IMR-90 (cell line): ENCODE data around the gene GDPD5. TPM values are rescaled to one million over a fixed set of nuclear protein-coding genes. Genes with fewer than 3 reads are reported as not detected.

Source experiments
- ATAC-seq: fragments of 200-7000 bp; cut with Tn5 transposase; 2 replicates; pipeline ENCODE4 v1.9.1; 2020; ENCODE audit warnings: low read depth, mild to moderate bottlenecking, moderate library complexity
- BruUV-seq: library from RNA; stranded (reverse); fragments of 400-500 nt; replicated peaks from 2 replicates; lab custom pipeline; 2021; lab: Mats Ljungman, UMichigan
- CTCF ChIA-PET: fragments of 300-600 bp; formaldehyde crosslinking; extraction: SDS; loops from one replicate; lab custom pipeline; 2021; ENCODE audit warnings: antibody characterized with exemption; lab: Yijun Ruan, JAX
- POLR2A ChIA-PET: fragments of 300-600 bp; sonication (Branson Sonifier 250); formaldehyde crosslinking; loops from one replicate; lab custom pipeline; 2022; ENCODE audit warnings: antibody characterized with exemption; ENCODE audit not compliant: unreplicated experiment; lab: Charles Lee
- DNase-seq: peaks from one replicate; pipeline ENCODE4 v3.0.0; 2013
- H2AFZ ChIP-seq: replicated peaks from 2 replicates; pipeline ENCODE3; 2013; ENCODE audit warnings: low read length, mild to moderate bottlenecking; ENCODE audit not compliant: poor library complexity
- H2AK5ac ChIP-seq: 2 replicates; pipeline ENCODE4 v1.6.1; 2013; ENCODE audit warnings: low read depth, low read length, inconsistent platforms
- H2AK9ac ChIP-seq: replicated peaks from 2 replicates; pipeline ENCODE3; 2013; ENCODE audit warnings: mild to moderate bottlenecking, low read depth, low read length, moderate library complexity; ENCODE audit not compliant: poor library complexity
- H2BK120ac ChIP-seq: 2 replicates; pipeline ENCODE4 v1.6.1; 2013; ENCODE audit warnings: low read depth, low read length, inconsistent platforms
- H2BK15ac ChIP-seq: 3 replicates; pipeline ENCODE4 v1.6.1; 2013; ENCODE audit warnings: low read depth, low read length, inconsistent platforms
- H2BK20ac ChIP-seq: 2 replicates; pipeline ENCODE4 v1.6.1; 2013; ENCODE audit warnings: low read depth, mild to moderate bottlenecking, inconsistent platforms, low read length, moderate library complexity
- H2BK5ac ChIP-seq: 2 replicates; pipeline ENCODE4 v1.6.1; 2013; ENCODE audit warnings: mild to moderate bottlenecking, low read depth, low read length, inconsistent platforms; ENCODE audit not compliant: poor library complexity, severe bottlenecking
- H3K14ac ChIP-seq: replicated peaks from 2 replicates; pipeline ENCODE4 v1.6.1; 2013; ENCODE audit warnings: low read depth, low read length, inconsistent platforms
- H3K18ac ChIP-seq: 2 replicates; pipeline ENCODE4 v1.6.1; 2013; ENCODE audit warnings: low read depth, low read length, control low read depth
- H3K23ac ChIP-seq: 2 replicates; pipeline ENCODE4 v1.6.1; 2013; ENCODE audit warnings: low read depth, low read length, inconsistent platforms
- H3K27ac ChIP-seq: 2 replicates; pipeline ENCODE4 v1.5.1; 2013; ENCODE audit warnings: mild to moderate bottlenecking, control low read depth, low read length; ENCODE audit not compliant: insufficient read depth
- H3K27me3 ChIP-seq: 2 replicates; pipeline ENCODE4 v1.6.1; 2013; ENCODE audit warnings: low read length; ENCODE audit not compliant: control insufficient read depth, insufficient read depth
- H3K36me3 ChIP-seq: 2 replicates; pipeline ENCODE4 v1.6.1; 2013; ENCODE audit warnings: low read length, mixed read lengths; ENCODE audit not compliant: control insufficient read depth, insufficient read depth
- H3K4ac ChIP-seq: 2 replicates; pipeline ENCODE4 v1.6.1; 2013; ENCODE audit warnings: low read depth, low read length, inconsistent platforms
- H3K4me1 ChIP-seq: 2 replicates; pipeline ENCODE4 v1.6.1; 2013; ENCODE audit warnings: low read length, mixed read lengths; ENCODE audit not compliant: control insufficient read depth, insufficient read depth
- H3K4me2 ChIP-seq: 2 replicates; pipeline ENCODE4 v1.6.1; 2013; ENCODE audit warnings: low read depth, mild to moderate bottlenecking, control low read depth, low read length, moderate library complexity
- H3K4me3 ChIP-seq: 2 replicates; pipeline ENCODE4 v1.5.1; 2013; ENCODE audit warnings: low read depth, mild to moderate bottlenecking, control low read depth, low read length, moderate library complexity; ENCODE audit not compliant: insufficient read depth
- H3K56ac ChIP-seq: 2 replicates; pipeline ENCODE4 v1.6.1; 2013; ENCODE audit warnings: low read length, inconsistent platforms; ENCODE audit not compliant: insufficient read depth; ENCODE audit errors: extremely low read depth
- H3K79me1 ChIP-seq, 2 experiments: 2 replicates each; pipeline ENCODE4 v1.6.1; 2013; ENCODE audit warnings: low read length in 2 of 2, inconsistent platforms in 1 of 2, low read depth in 1 of 2
- H3K9ac ChIP-seq: 2 replicates; pipeline ENCODE4 v1.6.1; 2013; ENCODE audit warnings: low read depth, low read length, control low read depth
- H3K9me1 ChIP-seq: 2 replicates; pipeline ENCODE4 v1.6.1; 2013; ENCODE audit warnings: low read length, inconsistent platforms; ENCODE audit not compliant: insufficient read depth
- H3K9me3 ChIP-seq: 2 replicates; pipeline ENCODE4 v1.6.1; 2013; ENCODE audit warnings: low read length; ENCODE audit not compliant: control insufficient read depth, insufficient read depth
- H4K20me1 ChIP-seq: 2 replicates; pipeline ENCODE4 v1.6.1; 2013; ENCODE audit warnings: low read length, inconsistent platforms; ENCODE audit not compliant: insufficient read depth
- H4K5ac ChIP-seq: 2 replicates; pipeline ENCODE4 v1.6.1; 2013; ENCODE audit warnings: mild to moderate bottlenecking, low read depth, low read length, control low read depth
- H4K8ac ChIP-seq, 2 experiments: 2 replicates each; pipeline ENCODE4 v1.6.1; 2013; ENCODE audit warnings: low read depth in 2 of 2, low read length in 2 of 2, control low read depth in 1 of 2, inconsistent platforms in 1 of 2
- H4K91ac ChIP-seq: 2 replicates; pipeline ENCODE4 v1.6.1; 2013; ENCODE audit warnings: low read depth, low read length, inconsistent platforms; ENCODE audit not compliant: insufficient read depth
- CHD1 ChIP-seq: IDR thresholded peaks from 2 replicates; pipeline ENCODE4 v1.6.1; 2012; ENCODE audit warnings: low read depth, low read length, improper control_type of control experiment
- MAZ ChIP-seq: IDR thresholded peaks from 2 replicates; pipeline ENCODE4 v1.6.1; 2012; ENCODE audit warnings: low read depth, mild to moderate bottlenecking, low read length, improper control_type of control experiment, moderate library complexity, borderline replicate concordance
- NFE2L2 ChIP-seq: fragments of 150-350 bp; IDR thresholded peaks from 2 replicates; pipeline ENCODE4 v1.6.1; 2016; ENCODE audit warnings: low read depth, mild to moderate bottlenecking, low read length
- RCOR1 ChIP-seq: IDR thresholded peaks from 2 replicates; pipeline ENCODE4 v1.6.1; 2012; ENCODE audit warnings: mild to moderate bottlenecking, low read length, improper control_type of control experiment; ENCODE audit not compliant: insufficient replicate concordance
- WGBS, 2 experiments: methylation state at CpG; one replicate each; pipeline versions ENCODE4 v1.1.5 to v1.1.7; 2013; ENCODE audit warnings: missing lambda C conversion rate in 2 of 2; ENCODE audit not compliant: insufficient read length in 1 of 2; ENCODE audit errors: extremely low coverage in 2 of 2; 5-methylcytosine and 5-hydroxymethylcytosine counted together
- dilution Hi-C: fragments of 300-500 bp; cut with HindIII; formaldehyde crosslinking; loops from one replicate; pipeline ENCODE4 v1.14.3; 2018; ENCODE audit warnings: low sequenced_read_pairs; ENCODE audit not compliant: unreplicated experiment
- in situ Hi-C: fragments of 300-500 bp; cut with MboI; formaldehyde crosslinking; loops from 3 replicates; pipeline ENCODE4 v1.14.3; 2019; ENCODE audit warnings: low sequenced_read_pairs, inconsistent platforms, mixed read lengths
- intact Hi-C: fragments of 100-400 bp; cut with micrococcal nuclease; formaldehyde crosslinking; loops from 2 replicates; pipeline ENCODE4 v1.10.0; 2022
- polyA plus RNA-seq, 3 experiments: library from polyadenylated mRNA; depleted of rRNA; stranded (reverse); fragments of >200 nt; gene quantifications; 2 replicates each; pipeline ENCODE4 v1.2.3, GENCODE V29; 2012; ENCODE audit warnings: low replicate concordance in 1 of 3
- total RNA-seq: library from RNA; depleted of rRNA; stranded (reverse); fragments of >200 nt; gene quantifications from 2 replicates; pipeline ENCODE4 v1.2.3, GENCODE V29; 2012

GDPD5 gene
- total and polyA plus RNA-seq, 2 of the 4 experiments (the other 2 are of a cell fraction): 2.0 to 7.9 TPM

- POLR2A ChIA-PET: no interaction called here
- no peak overlapping the region for H2BK20ac ChIP-seq
- H2BK5ac ChIP-seq: no peak overlapping the region
- H3K9me1 ChIP-seq: 0 out of 2 replicates have a peak, but pooled peaks cover 4% of the 10 kb centered on the region
- peaks cover 8% of the 10 kb centered on the region; the same call in 1 of the 2 replicates for H3K27me3 ChIP-seq
- no peak overlapping the region for H3K4ac ChIP-seq
- no peak overlapping the region for H4K8ac ChIP-seq
- H3K9me3 ChIP-seq: no peaks in the 10 kb centered on the region
- peaks cover 3% of the 10 kb centered on the region; the same call in 1 of the 2 replicates for H4K20me1 ChIP-seq
- no peak overlapping the region for H3K56ac ChIP-seq
- 0% methylated on average over 1 of the region's 10 CpGs; no CpG with 5 or more reads in 1 of the 2 experiments for WGBS, 2 experiments
- no peak overlapping the region for H4K91ac ChIP-seq
- peak overlapping the region; percentile 92 for H3K4me2 ChIP-seq
- dilution Hi-C loops: no loop called here
- H3K18ac ChIP-seq: no peak overlapping the region
- no peak overlapping the region for H3K4me3 ChIP-seq
- DNase-seq (no peak), ATAC-seq (no peak)
- H2AK5ac ChIP-seq: peak overlapping the region; percentile 35; the same call in 1 of the 2 replicates
- in situ Hi-C loops: no loop called here
- no peak overlapping the region for H2BK15ac ChIP-seq
- CTCF ChIA-PET: no interaction called here
- intact Hi-C loops: no loop called here
- H3K79me1 ChIP-seq: peaks cover 0 to 4% of the 10 kb centered on the region in 2 experiments; a peak in 3 of 4 replicates
- peak overlapping the region; percentile 42 for H2AK9ac ChIP-seq
- no TSS peak for BruUV-seq
- no peak overlapping the region for H3K9ac ChIP-seq
- H3K27ac ChIP-seq: no peak overlapping the region
- no peaks in the 10 kb centered on the region; the same call in 1 of the 2 replicates for H3K4me1 ChIP-seq
- no peak overlapping the region for H2AFZ ChIP-seq
- no peaks in the 10 kb centered on the region for H3K36me3 ChIP-seq
- no peak overlapping the region for H4K5ac ChIP-seq
- H2BK120ac ChIP-seq: no peak overlapping the region
- TF ChIP-seq NFE2L2 (no peak), RCOR1 (no peak), CHD1 (no peak), MAZ (no peak)
- H3K14ac ChIP-seq: no peak overlapping the region
- H3K23ac ChIP-seq: peak overlapping the region; percentile 21; the same call in 1 of the 2 replicates
Measured at GRCh38 chr11:75523811-75524664, 1.7 kb downstream of the GDPD5 start.
